SJCRH30 (cell line): ENCODE measurements around the gene PACSIN3. TPM values are rescaled to one million over a fixed set of nuclear protein-coding genes. Genes with fewer than 3 reads are reported as not detected.
"Not testable (repeated sequence)": the region's sequence is repeated elsewhere in the genome, so short reads cannot be mapped to it uniquely, and the experiment has no call there.

Experiments used
- DNase-seq, 2 experiments: peaks; one replicate each; pipeline ENCODE4 v3.0.0-alpha.2; 2015 to 2020
- H3K27ac ChIP-seq: fragments of 250-450 bp; sonication (Bioruptor Pico); 2 replicates; pipeline ENCODE4 v1.5.1; 2020; ENCODE audit warnings: mild to moderate bottlenecking, moderate library complexity
- H3K27me3 ChIP-seq: fragments of 250-450 bp; sonication (Bioruptor Pico); 2 replicates; pipeline ENCODE4 v1.5.1; 2020; ENCODE audit warnings: mild to moderate bottlenecking, moderate library complexity
- H3K36me3 ChIP-seq: fragments of 250-450 bp; sonication (Bioruptor Pico); 2 replicates; pipeline ENCODE4 v1.5.1; 2020; ENCODE audit warnings: mild to moderate bottlenecking, moderate library complexity
- H3K4me1 ChIP-seq: fragments of 250-450 bp; sonication (Bioruptor Pico); 2 replicates; pipeline ENCODE4 v1.5.1; 2020; ENCODE audit warnings: mild to moderate bottlenecking, moderate library complexity
- H3K4me3 ChIP-seq: fragments of 250-450 bp; sonication (Bioruptor Pico); 2 replicates; pipeline ENCODE4 v1.5.1; 2020; ENCODE audit warnings: mild to moderate bottlenecking, moderate library complexity
- H3K9me3 ChIP-seq: fragments of 250-450 bp; sonication (Bioruptor Pico); replicated peaks from 2 replicates; pipeline ENCODE4 v1.5.1; 2020; ENCODE audit warnings: mild to moderate bottlenecking, moderate library complexity
- total RNA-seq: library from RNA; depleted of rRNA; stranded (reverse); fragments of >200 nt; shearing (Covaris generic); gene quantifications from 2 replicates; pipeline ENCODE4 v1.2.3, GENCODE V29; 2014

Gene PACSIN3
- total RNA-seq, 1 experiment from 2014 or later, result 26.7 TPM

DNA sequence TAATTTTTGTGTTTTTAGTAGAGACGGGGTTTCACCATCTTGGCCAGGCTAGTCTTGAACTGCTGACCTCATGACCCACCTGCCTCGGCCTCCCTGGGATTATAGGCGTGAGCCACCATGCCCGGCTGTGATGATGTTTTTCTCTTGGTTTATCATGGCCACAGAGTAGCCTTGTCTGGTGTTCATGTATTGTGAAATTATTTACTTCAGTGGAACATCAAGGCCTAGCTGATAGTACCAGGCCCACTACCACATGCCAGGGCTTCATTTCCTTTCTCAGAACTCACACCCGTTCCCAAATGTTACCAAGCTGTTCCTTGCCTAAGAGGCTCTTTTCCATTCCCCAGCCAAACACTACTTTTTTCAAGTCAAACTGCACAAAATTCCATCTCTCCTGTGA, 22.4 kb upstream of the PACSIN3 start:
- Histone ChIP-seq H3K36me3 (no peaks in the 10 kb centered on the region), H3K27ac (no peak overlapping the region), H3K4me3 (no peak overlapping the region), H3K4me1 (0 out of 2 replicates have a peak, but pooled peaks cover 2% of the 10 kb centered on the region), H3K9me3 (no peaks in the 10 kb centered on the region), H3K27me3 (no peaks in the 10 kb centered on the region)
- no peak for DNase-seq

DNA sequence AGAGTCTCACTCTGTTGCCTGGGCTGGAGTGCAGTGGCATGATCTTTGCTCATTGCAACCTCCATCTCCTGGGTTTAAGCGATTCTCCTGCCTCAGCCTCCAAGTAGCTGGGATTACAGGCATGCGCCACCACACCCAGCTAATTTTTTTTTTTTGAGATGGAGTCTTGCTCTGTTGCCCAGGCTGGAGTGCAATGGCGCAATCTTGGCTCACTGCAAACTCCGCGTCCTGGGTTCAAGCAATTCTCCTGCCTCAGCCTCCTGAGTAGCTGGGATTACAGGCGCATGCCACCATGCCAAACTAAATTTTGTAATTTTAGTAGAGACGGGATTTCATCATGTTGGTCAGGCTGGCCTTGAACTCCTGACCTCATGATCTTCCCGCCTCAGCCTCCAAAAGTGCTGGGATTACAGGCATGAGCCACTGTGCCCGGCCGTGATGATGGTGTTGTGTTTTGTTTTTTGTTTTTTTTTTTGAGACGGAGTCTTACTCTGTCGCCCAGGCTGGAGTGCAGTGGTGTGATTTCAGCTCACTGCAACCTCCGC, 21.8 kb upstream of the PACSIN3 start:
- not testable (repeated sequence) for H3K4me1 ChIP-seq, H3K27me3 ChIP-seq, H3K4me3 ChIP-seq, H3K9me3 ChIP-seq, DNase-seq, H3K36me3 ChIP-seq, H3K27ac ChIP-seq

DNA sequence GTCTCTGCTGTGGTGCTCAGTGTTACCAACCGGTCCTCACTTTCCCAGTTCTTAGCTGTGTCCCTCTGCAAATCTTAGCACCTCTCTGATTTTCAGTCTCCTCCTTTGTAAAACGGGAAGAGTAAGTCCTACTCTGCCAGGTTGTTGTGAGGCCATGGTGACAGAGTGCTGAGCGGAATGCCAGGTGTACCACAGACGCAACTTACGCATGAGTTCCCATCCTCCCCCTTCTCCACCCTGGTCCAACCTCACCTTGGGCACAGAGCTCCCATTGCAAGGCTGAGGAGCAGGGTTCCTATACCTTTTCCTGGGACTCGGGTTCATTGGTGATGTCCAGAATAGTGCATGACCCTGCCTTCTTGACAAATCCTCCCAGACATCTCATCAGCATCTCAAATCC, 21.2 kb upstream of the PACSIN3 start:
- no peaks in the 10 kb centered on the region for H3K36me3 ChIP-seq
- H3K9me3 ChIP-seq, result no peaks in the 10 kb centered on the region
- no peak for DNase-seq
- no peak overlapping the region for H3K27ac ChIP-seq
- no peaks in the 10 kb centered on the region for H3K27me3 ChIP-seq
- 0 out of 2 replicates have a peak, but pooled peaks cover 2% of the 10 kb centered on the region for H3K4me1 ChIP-seq
- H3K4me3 ChIP-seq, result no peak overlapping the region

DNA sequence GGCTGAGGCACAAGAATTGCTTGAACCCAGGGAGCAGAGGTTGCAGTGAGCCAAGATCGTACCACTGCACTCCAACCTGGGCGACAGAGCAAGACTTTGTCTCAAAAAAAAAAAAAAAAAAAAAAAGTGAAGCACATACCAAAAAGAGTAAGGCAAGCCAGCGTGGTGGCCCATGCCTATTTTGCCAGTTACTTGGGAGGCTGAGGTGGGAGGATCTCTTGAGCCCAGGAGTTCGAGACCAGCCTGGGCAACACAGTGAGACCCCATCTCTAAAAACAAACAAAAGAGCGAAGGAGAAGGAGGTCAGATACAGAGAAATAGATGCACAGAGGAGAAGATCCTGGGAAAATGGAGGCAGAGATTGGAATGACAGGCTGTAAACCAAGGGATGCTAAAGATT, 20.3 kb upstream of the PACSIN3 start:
- H3K9me3 ChIP-seq, H3K36me3 ChIP-seq, H3K4me3 ChIP-seq, H3K27me3 ChIP-seq, H3K27ac ChIP-seq, DNase-seq, H3K4me1 ChIP-seq: not testable (repeated sequence)

DNA sequence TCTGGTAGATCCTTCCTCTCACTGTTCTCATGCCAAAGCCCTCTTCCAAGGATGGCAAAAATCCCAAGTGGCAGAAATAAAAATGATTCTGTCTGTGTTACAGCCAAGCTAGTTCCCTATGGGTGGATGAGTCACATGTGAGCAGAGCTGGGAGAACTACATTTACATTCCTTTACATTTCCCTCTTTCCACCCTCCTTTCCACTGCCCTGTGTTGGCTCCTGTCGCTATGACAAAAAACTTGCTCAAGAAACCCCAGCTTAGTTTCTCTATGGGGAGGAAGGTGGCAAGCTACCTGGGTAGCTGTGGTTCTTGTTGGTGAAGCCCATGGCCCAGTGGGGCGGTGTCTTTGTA, 18.4 kb upstream of the PACSIN3 start:
- Histone ChIP-seq H3K9me3 (no peaks in the 10 kb centered on the region), H3K36me3 (no peaks in the 10 kb centered on the region), H3K27me3 (no peaks in the 10 kb centered on the region), H3K4me1 (0 out of 2 replicates have a peak, but pooled peaks cover 2% of the 10 kb centered on the region), H3K4me3 (no peak overlapping the region), H3K27ac (no peak overlapping the region)
- DNase-seq, result no peak

DNA sequence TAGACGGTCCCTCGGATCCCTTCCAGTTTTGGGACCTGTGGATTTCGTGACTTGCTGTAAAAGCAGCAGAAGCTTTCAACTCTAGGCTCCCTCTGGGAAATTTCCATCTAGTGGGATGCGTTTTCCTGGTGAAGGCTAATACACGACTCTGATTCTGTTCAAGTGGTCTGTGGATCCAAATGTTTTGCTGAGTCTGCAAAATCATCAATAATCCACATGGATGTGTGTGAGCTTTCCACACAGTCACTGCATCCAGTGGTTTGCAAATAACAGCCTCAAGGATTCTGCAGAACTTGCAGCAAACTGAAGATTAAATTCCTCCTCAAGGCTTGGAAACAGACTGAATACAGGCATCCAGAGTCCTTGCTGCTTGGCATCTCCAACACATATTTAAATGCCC, 16.3 kb upstream of the PACSIN3 start:
- Histone ChIP-seq H3K27me3 (no peaks in the 10 kb centered on the region), H3K36me3 (no peaks in the 10 kb centered on the region)

DNA sequence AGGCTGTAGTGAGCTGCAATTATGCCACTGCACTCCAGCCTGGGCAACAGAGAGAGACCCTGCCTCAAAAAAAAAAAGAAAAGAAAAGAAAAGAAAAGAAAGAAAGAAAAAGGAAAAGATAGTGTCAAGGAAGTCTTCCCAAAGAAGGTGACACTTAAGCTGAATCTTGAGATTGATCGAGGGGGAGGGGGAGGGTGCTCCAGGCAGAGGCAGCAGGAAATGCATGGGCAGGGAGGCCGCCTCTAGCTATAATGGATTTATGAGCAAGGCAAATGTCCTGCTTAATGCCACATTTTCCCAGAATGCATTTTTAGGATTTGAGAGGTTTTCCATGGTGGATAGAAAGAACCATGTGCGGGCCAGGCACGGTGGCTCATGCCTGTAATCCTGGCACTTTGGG, 14.8 kb upstream of the PACSIN3 start:
- no peak for DNase-seq
- no peaks in the 10 kb centered on the region for H3K9me3 ChIP-seq
- H3K36me3 ChIP-seq, result no peaks in the 10 kb centered on the region
- H3K4me3 ChIP-seq, result no peak overlapping the region
- H3K4me1 ChIP-seq, result 0 out of 2 replicates have a peak, but pooled peaks cover 2% of the 10 kb centered on the region
- no peak overlapping the region for H3K27ac ChIP-seq
- peaks cover 3% of the 10 kb centered on the region; the same call in 1 of the 2 replicates for H3K27me3 ChIP-seq

More for the DNA sequence above, 16.3 kb upstream of the PACSIN3 start:
- Histone ChIP-seq H3K4me1 (0 out of 2 replicates have a peak, but pooled peaks cover 2% of the 10 kb centered on the region), H3K9me3 (no peaks in the 10 kb centered on the region), H3K27ac (no peak overlapping the region), H3K4me3 (no peak overlapping the region)
- DNase-seq, result no peak

DNA sequence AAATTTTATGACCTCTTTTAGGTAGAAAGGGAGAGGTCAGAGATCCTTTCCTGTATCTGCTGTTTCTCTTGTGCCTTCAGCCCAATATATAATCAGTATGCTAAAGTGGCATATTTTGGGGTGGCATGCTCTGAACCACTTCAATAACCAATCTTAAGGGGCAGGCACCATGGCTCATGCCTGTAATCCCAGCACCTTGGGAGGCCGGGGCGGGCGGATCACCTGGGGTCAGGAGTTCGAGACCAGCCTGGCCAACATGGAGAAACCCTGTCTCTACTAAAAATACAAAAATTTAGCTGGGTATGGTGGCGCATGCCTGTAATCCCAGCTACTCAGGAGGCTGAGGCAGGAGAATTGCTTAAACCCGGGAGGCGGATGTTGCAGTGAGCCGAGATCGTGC, 11.9 kb upstream of the PACSIN3 start:
- H3K27me3 ChIP-seq, H3K4me3 ChIP-seq, DNase-seq, H3K9me3 ChIP-seq, H3K36me3 ChIP-seq, H3K27ac ChIP-seq: not testable (repeated sequence)
- peaks cover 12% of the 10 kb centered on the region; the same call in 1 of the 2 replicates for H3K4me1 ChIP-seq

DNA sequence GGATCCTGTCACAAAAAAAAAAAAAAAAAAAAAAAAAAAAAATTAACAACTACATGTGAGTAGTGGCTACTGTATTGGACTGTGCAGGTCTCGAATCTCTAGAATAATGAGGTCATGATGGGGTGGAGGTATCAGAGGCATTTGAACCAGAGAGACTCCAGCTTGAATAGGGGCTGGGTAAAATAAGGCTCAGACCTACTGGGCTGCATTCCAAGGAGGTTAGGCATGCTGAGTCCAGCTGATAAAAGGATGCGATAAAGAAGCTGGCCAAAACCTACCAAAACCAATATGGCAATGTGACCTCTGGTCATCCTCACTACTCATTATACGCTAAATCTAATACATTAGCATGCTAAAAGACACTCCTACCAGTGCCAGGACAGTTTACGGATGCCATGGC, 5.9 kb upstream of the PACSIN3 start:
- H3K4me3 ChIP-seq, result no peak overlapping the region
- H3K4me1 ChIP-seq, result peaks cover 19% of the 10 kb centered on the region; the same call in 1 of the 2 replicates
- no peak for DNase-seq
- no peaks in the 10 kb centered on the region for H3K36me3 ChIP-seq
- no peak overlapping the region for H3K27ac ChIP-seq
- no peaks in the 10 kb centered on the region for H3K9me3 ChIP-seq
- H3K27me3 ChIP-seq, result peaks cover 3% of the 10 kb centered on the region; the same call in 1 of the 2 replicates

DNA sequence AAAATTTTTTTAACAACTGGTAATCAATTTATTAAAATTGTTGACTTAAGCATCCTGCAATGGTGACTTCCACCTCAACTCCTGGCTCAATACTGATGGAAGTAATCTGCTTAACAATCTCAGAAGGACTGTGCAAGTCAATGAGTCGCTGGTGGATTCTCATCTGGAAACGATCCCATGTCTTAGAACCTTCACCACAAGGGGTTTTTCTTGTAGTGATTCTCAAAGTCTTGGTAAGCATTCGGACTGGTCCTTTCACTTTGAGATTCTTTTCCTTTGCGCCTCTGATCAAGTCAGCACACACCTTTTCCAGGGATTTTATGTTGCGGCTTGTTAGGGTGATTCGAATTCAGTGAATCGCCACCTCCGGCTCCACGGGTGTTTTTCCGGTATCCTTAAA, 4.9 kb upstream of the PACSIN3 start:
- H3K4me1 ChIP-seq, result peaks cover 19% of the 10 kb centered on the region; the same call in 1 of the 2 replicates
- not testable (repeated sequence) for DNase-seq, H3K27me3 ChIP-seq, H3K9me3 ChIP-seq, H3K36me3 ChIP-seq, H3K4me3 ChIP-seq, H3K27ac ChIP-seq

DNA sequence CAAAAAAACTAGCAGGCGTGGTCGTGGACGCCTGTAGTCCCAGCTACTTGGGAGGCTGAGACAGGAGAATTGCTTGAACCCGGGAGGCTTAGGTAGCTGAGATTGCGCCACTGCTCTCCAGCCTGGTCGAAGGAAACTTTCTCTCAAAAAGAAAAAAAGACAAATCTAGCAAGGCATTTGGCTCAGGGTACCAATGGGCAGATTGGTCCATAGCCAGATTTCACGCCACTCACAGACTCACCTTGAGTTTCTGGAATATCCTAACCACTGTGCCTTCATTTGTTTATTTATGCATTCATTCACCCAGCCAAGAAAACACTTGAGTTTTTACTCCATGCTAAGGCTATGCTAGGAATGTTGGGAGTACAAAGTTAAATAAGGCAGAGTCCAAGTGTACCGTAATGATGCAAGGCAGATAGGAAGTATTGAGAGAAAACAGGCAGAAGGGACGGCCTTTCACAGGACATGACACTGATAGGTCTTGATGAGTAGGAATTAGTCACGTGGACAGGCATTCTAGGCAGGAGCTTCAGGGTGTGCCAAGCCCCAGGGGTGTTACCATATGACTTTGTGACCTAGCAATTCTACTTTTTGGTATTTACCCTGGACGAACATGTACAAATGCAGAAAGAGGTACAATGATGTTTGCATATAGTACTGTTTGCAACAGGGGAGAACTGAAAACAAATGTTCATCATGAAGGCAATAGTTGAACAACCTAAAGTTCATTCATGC, 3.0 kb upstream of the PACSIN3 start:
- Histone ChIP-seq H3K27ac (no peak overlapping the region), H3K4me1 (peaks cover 15% of the 10 kb centered on the region; the same call in 1 of the 2 replicates), H3K36me3 (no peaks in the 10 kb centered on the region), H3K9me3 (no peaks in the 10 kb centered on the region), H3K27me3 (no peaks in the 10 kb centered on the region), H3K4me3 (no peak overlapping the region)
- peak in 1 of 2 experiments; percentile 23 for DNase-seq

DNA sequence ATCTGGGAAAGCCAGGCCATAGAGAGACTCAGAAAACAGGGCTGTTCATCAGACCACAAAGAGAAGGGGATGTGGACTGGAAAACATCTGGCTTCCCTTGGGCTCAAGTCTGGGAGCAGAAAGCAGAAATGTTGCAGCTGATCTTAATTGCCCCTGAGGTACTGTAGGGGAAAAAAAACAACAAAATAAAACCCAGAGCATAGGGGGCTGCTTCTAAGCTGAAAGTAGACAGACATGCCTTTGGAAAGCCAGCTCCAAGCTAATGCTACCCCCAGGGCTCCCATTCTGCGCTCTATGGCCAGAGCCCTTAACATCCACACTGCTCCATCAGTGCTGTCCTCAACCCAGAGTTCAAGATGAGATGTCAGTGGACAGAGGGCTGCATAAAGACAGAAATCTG, 2.0 kb upstream of the PACSIN3 start:
- no peaks in the 10 kb centered on the region for H3K36me3 ChIP-seq
- DNase-seq, result peak in 1 of 2 experiments; percentile 32
- no peak overlapping the region for H3K4me3 ChIP-seq
- H3K27me3 ChIP-seq, result no peaks in the 10 kb centered on the region
- H3K27ac ChIP-seq, result no peak overlapping the region
- peaks cover 8% of the 10 kb centered on the region; the same call in 1 of the 2 replicates for H3K4me1 ChIP-seq
- H3K9me3 ChIP-seq, result no peaks in the 10 kb centered on the region

DNA sequence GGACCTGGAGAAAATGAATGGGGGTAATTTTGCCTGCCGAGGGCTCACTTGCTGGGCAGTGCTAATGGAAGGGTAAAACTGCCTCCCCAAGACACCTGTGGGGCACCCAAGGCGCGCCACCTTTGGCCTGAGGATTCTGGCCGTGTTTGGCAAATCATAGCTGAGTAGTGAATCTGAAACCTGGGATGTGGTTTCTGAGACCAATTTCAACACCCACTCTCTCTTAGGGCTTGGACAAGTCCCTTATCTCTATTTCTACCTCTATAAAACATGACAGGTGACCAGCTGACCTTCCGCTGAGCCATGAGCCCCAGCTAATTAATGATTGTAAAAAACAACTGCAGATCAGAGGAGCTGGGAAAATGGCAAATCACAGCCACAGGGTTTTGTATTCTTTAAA, 1.5 kb upstream of the PACSIN3 start:
- H3K4me3 ChIP-seq, result peak overlapping the region; percentile 78; the same call in 1 of the 2 replicates
- H3K27me3 ChIP-seq, result no peaks in the 10 kb centered on the region
- no peak for DNase-seq
- H3K9me3 ChIP-seq, result no peaks in the 10 kb centered on the region
- H3K27ac ChIP-seq, result no peak overlapping the region
- H3K36me3 ChIP-seq, result no peaks in the 10 kb centered on the region
- peaks cover 6% of the 10 kb centered on the region; the same call in 1 of the 2 replicates for H3K4me1 ChIP-seq

DNA sequence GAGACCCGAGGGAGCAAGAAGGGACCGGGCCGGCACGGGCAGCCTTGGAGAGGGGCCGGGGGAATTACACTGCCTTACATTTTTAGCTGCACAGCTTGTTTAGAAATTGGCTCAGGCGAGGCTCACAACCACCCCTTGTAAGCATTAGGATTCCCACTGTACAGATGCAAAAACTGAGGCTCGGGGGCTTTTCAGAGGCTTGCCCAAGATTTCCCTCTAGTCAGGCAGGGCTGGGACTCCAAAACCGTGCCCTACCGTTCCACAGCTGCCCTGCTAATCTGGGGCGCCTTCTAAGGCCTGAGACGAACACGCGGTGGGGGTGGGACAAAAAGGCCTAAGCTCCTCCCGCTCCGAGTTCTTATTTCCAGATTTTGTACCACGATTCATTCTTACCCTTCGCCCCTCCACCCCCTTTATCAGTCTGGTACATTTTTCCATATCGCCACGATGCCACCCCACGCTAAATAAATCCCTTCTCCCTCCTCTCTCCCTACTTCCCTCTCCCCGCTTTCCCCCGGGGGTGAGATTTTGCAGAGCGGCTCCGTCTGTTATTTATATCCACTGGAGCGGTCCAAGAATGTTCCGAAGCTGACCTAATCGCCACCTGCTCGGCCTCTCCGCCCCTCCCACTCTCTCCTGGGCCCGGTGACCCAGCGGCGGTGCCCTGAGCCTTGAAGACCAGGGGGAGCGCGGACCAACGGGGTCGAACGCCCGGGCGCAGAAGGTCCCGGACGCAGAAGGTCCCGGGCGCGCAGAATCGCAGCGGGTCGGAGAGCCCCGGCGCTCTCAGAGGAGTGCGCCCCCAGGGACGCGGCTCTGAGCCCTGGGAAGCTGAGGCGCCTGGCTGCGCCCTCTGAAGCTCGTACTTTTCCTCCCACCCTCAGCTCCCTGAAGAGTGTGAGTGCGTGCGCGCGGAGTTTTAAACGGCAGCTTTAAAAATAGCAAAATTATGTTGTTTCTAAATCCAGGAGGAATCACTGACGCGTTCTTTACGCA, 764 bp upstream of the PACSIN3 start:
- peak overlapping the region; percentile 36; the same call in 1 of the 2 replicates for H3K27ac ChIP-seq
- H3K36me3 ChIP-seq, result no peaks in the 10 kb centered on the region
- no peaks in the 10 kb centered on the region for H3K9me3 ChIP-seq
- DNase-seq, result peak; percentile 72 to 82
- H3K27me3 ChIP-seq, result no peaks in the 10 kb centered on the region
- H3K4me3 ChIP-seq, result peak overlapping the region; percentile 78
- H3K4me1 ChIP-seq, result peaks cover 6% of the 10 kb centered on the region; the same call in 1 of the 2 replicates
